ENCODE results near the gene IPO5.
"Not testable (repeated sequence)": the region's sequence is repeated elsewhere in the genome, so short reads cannot be mapped to it uniquely, and the experiment has no call there.

IPO5 gene

GRCh38 chr13:98047785-98048184, 94.3 kb downstream of the IPO5 start:
- H3K36me3 ChIP-seq (ENCODE audit: control insufficient read depth, insufficient read depth, low read length); H3K9ac ChIP-seq (ENCODE audit: low read depth, low read length); H3K27me3 ChIP-seq (ENCODE audit: control insufficient read depth, insufficient read depth, low read length); H3K4me1 ChIP-seq (ENCODE audit: control insufficient read depth, insufficient read depth, low read length); H3K9me3 ChIP-seq (ENCODE audit: control insufficient read depth, insufficient read depth, low read length); H3K4me3 ChIP-seq (ENCODE audit: low read depth, low read length): not testable (repeated sequence)

- H3K4me3 ChIP-seq (ENCODE audit: low read depth, low read length), result no peak overlapping the region
Measured at GRCh38 chr13:98048265-98048664, 94.8 kb downstream of the IPO5 start.

GRCh38 chr13:98050041-98050466, 96.6 kb downstream of the IPO5 start:
- Histone ChIP-seq H3K4me3 (ENCODE audit: low read depth, low read length) (no peak overlapping the region), H3K9me3 (ENCODE audit: control insufficient read depth, insufficient read depth, low read length) (no peaks in the 10 kb centered on the region), H3K27me3 (ENCODE audit: control insufficient read depth, insufficient read depth, low read length) (no peaks in the 10 kb centered on the region), H3K36me3 (ENCODE audit: control insufficient read depth, insufficient read depth, low read length) (no peaks in the 10 kb centered on the region), H3K9ac (ENCODE audit: low read depth, low read length) (no peak overlapping the region), H3K4me1 (ENCODE audit: control insufficient read depth, insufficient read depth, low read length) (no peaks in the 10 kb centered on the region)

More at GRCh38 chr13:98048265-98048664, 94.8 kb downstream of the IPO5 start:
- Histone ChIP-seq H3K9me3 (ENCODE audit: control insufficient read depth, insufficient read depth, low read length) (no peaks in the 10 kb centered on the region), H3K36me3 (ENCODE audit: control insufficient read depth, insufficient read depth, low read length) (no peaks in the 10 kb centered on the region), H3K9ac (ENCODE audit: low read depth, low read length) (no peak overlapping the region), H3K27me3 (ENCODE audit: control insufficient read depth, insufficient read depth, low read length) (no peaks in the 10 kb centered on the region), H3K4me1 (ENCODE audit: control insufficient read depth, insufficient read depth, low read length) (no peaks in the 10 kb centered on the region)

GRCh38 chr13:98052412-98052811, 98.9 kb downstream of the IPO5 start:
- Histone ChIP-seq H3K4me1 (ENCODE audit: control insufficient read depth, insufficient read depth, low read length) (no peaks in the 10 kb centered on the region), H3K9ac (ENCODE audit: low read depth, low read length) (no peak overlapping the region), H3K9me3 (ENCODE audit: control insufficient read depth, insufficient read depth, low read length) (no peaks in the 10 kb centered on the region), H3K4me3 (ENCODE audit: low read depth, low read length) (no peak overlapping the region), H3K27me3 (ENCODE audit: control insufficient read depth, insufficient read depth, low read length) (no peaks in the 10 kb centered on the region), H3K36me3 (ENCODE audit: control insufficient read depth, insufficient read depth, low read length) (no peaks in the 10 kb centered on the region)

GRCh38 chr13:98054301-98054700, 100.8 kb downstream of the IPO5 start:
- Histone ChIP-seq H3K4me3 (ENCODE audit: low read depth, low read length) (no peak overlapping the region), H3K9me3 (ENCODE audit: control insufficient read depth, insufficient read depth, low read length) (no peaks in the 10 kb centered on the region), H3K4me1 (ENCODE audit: control insufficient read depth, insufficient read depth, low read length) (no peaks in the 10 kb centered on the region), H3K9ac (ENCODE audit: low read depth, low read length) (no peak overlapping the region), H3K36me3 (ENCODE audit: control insufficient read depth, insufficient read depth, low read length) (no peaks in the 10 kb centered on the region), H3K27me3 (ENCODE audit: control insufficient read depth, insufficient read depth, low read length) (no peaks in the 10 kb centered on the region)

GRCh38 chr13:98055623-98056022, 102.1 kb downstream of the IPO5 start:
- Histone ChIP-seq H3K9me3 (ENCODE audit: control insufficient read depth, insufficient read depth, low read length) (no peaks in the 10 kb centered on the region), H3K4me1 (ENCODE audit: control insufficient read depth, insufficient read depth, low read length) (peaks cover 2% of the 10 kb centered on the region), H3K36me3 (ENCODE audit: control insufficient read depth, insufficient read depth, low read length) (no peaks in the 10 kb centered on the region), H3K27me3 (ENCODE audit: control insufficient read depth, insufficient read depth, low read length) (no peaks in the 10 kb centered on the region), H3K9ac (ENCODE audit: low read depth, low read length) (no peak overlapping the region), H3K4me3 (ENCODE audit: low read depth, low read length) (no peak overlapping the region)

GRCh38 chr13:98056839-98057410, 103.5 kb downstream of the IPO5 start:
- no peak overlapping the region for H3K9ac ChIP-seq (ENCODE audit: low read depth, low read length)
- no peak overlapping the region for H3K4me3 ChIP-seq (ENCODE audit: low read depth, low read length)
- no peaks in the 10 kb centered on the region for H3K9me3 ChIP-seq (ENCODE audit: control insufficient read depth, insufficient read depth, low read length)
- H3K4me1 ChIP-seq (ENCODE audit: control insufficient read depth, insufficient read depth, low read length), result peaks cover 7% of the 10 kb centered on the region
- no peaks in the 10 kb centered on the region for H3K27me3 ChIP-seq (ENCODE audit: control insufficient read depth, insufficient read depth, low read length)
- H3K36me3 ChIP-seq (ENCODE audit: control insufficient read depth, insufficient read depth, low read length), result no peaks in the 10 kb centered on the region

- no peaks in the 10 kb centered on the region for H3K9me3 ChIP-seq (ENCODE audit: control insufficient read depth, insufficient read depth, low read length)
- H3K36me3 ChIP-seq (ENCODE audit: control insufficient read depth, insufficient read depth, low read length), result no peaks in the 10 kb centered on the region
- H3K4me3 ChIP-seq (ENCODE audit: low read depth, low read length), result no peak overlapping the region
- H3K27me3 ChIP-seq (ENCODE audit: control insufficient read depth, insufficient read depth, low read length), result no peaks in the 10 kb centered on the region
- H3K9ac ChIP-seq (ENCODE audit: low read depth, low read length), result no peak overlapping the region
- peaks cover 7% of the 10 kb centered on the region for H3K4me1 ChIP-seq (ENCODE audit: control insufficient read depth, insufficient read depth, low read length)
Measured at GRCh38 chr13:98059276-98059675, 105.8 kb downstream of the IPO5 start.

GRCh38 chr13:98060282-98060681, 106.8 kb downstream of the IPO5 start:
- Histone ChIP-seq H3K4me3 (ENCODE audit: low read depth, low read length) (no peak overlapping the region), H3K27me3 (ENCODE audit: control insufficient read depth, insufficient read depth, low read length) (no peaks in the 10 kb centered on the region), H3K9me3 (ENCODE audit: control insufficient read depth, insufficient read depth, low read length) (no peaks in the 10 kb centered on the region), H3K9ac (ENCODE audit: low read depth, low read length) (no peak overlapping the region), H3K4me1 (ENCODE audit: control insufficient read depth, insufficient read depth, low read length) (peaks cover 7% of the 10 kb centered on the region), H3K36me3 (ENCODE audit: control insufficient read depth, insufficient read depth, low read length) (no peaks in the 10 kb centered on the region)

GRCh38 chr13:98065468-98065867, 112.0 kb downstream of the IPO5 start:
- Histone ChIP-seq H3K27me3 (ENCODE audit: control insufficient read depth, insufficient read depth, low read length) (no peaks in the 10 kb centered on the region), H3K9ac (ENCODE audit: low read depth, low read length) (no peak overlapping the region), H3K36me3 (ENCODE audit: control insufficient read depth, insufficient read depth, low read length) (no peaks in the 10 kb centered on the region), H3K4me1 (ENCODE audit: control insufficient read depth, insufficient read depth, low read length) (peaks cover 6% of the 10 kb centered on the region), H3K4me3 (ENCODE audit: low read depth, low read length) (no peak overlapping the region), H3K9me3 (ENCODE audit: control insufficient read depth, insufficient read depth, low read length) (no peaks in the 10 kb centered on the region)

- peaks cover under 1% of the 10 kb centered on the region for H3K4me1 ChIP-seq (ENCODE audit: control insufficient read depth, insufficient read depth, low read length)
- no peaks in the 10 kb centered on the region for H3K27me3 ChIP-seq (ENCODE audit: control insufficient read depth, insufficient read depth, low read length)
- no peak overlapping the region for H3K9ac ChIP-seq (ENCODE audit: low read depth, low read length)
- H3K9me3 ChIP-seq (ENCODE audit: control insufficient read depth, insufficient read depth, low read length), result no peaks in the 10 kb centered on the region
- no peaks in the 10 kb centered on the region for H3K36me3 ChIP-seq (ENCODE audit: control insufficient read depth, insufficient read depth, low read length)
- H3K4me3 ChIP-seq (ENCODE audit: low read depth, low read length), result no peak overlapping the region
Measured at GRCh38 chr13:98066636-98067035, 113.2 kb downstream of the IPO5 start.

GRCh38 chr13:98068521-98068920, 115.0 kb downstream of the IPO5 start:
- no peaks in the 10 kb centered on the region for H3K9me3 ChIP-seq (ENCODE audit: control insufficient read depth, insufficient read depth, low read length)

More at GRCh38 chr13:98068521-98068920, 115.0 kb downstream of the IPO5 start:
- Histone ChIP-seq H3K4me1 (ENCODE audit: control insufficient read depth, insufficient read depth, low read length) (no peaks in the 10 kb centered on the region), H3K36me3 (ENCODE audit: control insufficient read depth, insufficient read depth, low read length) (no peaks in the 10 kb centered on the region), H3K4me3 (ENCODE audit: low read depth, low read length) (no peak overlapping the region), H3K9ac (ENCODE audit: low read depth, low read length) (no peak overlapping the region), H3K27me3 (ENCODE audit: control insufficient read depth, insufficient read depth, low read length) (no peaks in the 10 kb centered on the region)
